Activated CD8-positive, alpha-beta T cell treated with anti-CD3 and anti-CD28 coated beads for 36 hours (primary cell): ENCODE results near the gene VAV2. TPM values are rescaled to one million over a fixed set of nuclear protein-coding genes. Genes with fewer than 3 reads are reported as not detected.

Experiments
- ATAC-seq: fragments of 200-7000 bp; cut with Tn5 transposase; one replicate; pipeline ENCODE4 v1.10.0; 2021; ENCODE audit warnings: mild to moderate bottlenecking, moderate library complexity
- CTCF ChIA-PET: fragments of 350-600 bp; sonication (Branson Sonifier 250); formaldehyde crosslinking; loops from one replicate; lab custom pipeline; 2021; ENCODE audit warnings: antibody characterized with exemption; lab: Charles Lee
- POLR2A ChIA-PET: fragments of 350-600 bp; sonication (Branson Sonifier 250); formaldehyde crosslinking; loops from one replicate; lab custom pipeline; 2021; ENCODE audit warnings: antibody characterized with exemption; lab: Charles Lee
- DNase-seq: peaks from one replicate; pipeline ENCODE4 v3.0.0-alpha.2; 2020
- H3K27ac Mint-ChIP-seq: one replicate; pipeline ENCODE4 v1.8.0; 2021; ENCODE audit warnings: mild to moderate bottlenecking, mixed read lengths
- H3K27me3 Mint-ChIP-seq: one replicate; pipeline ENCODE4 v1.8.0; 2021; ENCODE audit warnings: mixed read lengths
- H3K36me3 Mint-ChIP-seq: one replicate; pipeline ENCODE4 v1.8.0; 2021; ENCODE audit warnings: low read depth, mixed read lengths
- H3K4me1 Mint-ChIP-seq: one replicate; pipeline ENCODE4 v1.8.0; 2021; ENCODE audit warnings: low read depth, mixed read lengths
- H3K4me3 Mint-ChIP-seq: one replicate; pipeline ENCODE4 v1.8.0; 2021; ENCODE audit warnings: mild to moderate bottlenecking, moderate library complexity, mixed read lengths
- H3K9me3 Mint-ChIP-seq: one replicate; pipeline ENCODE4 v1.8.0; 2021; ENCODE audit warnings: mixed read lengths
- CTCF ChIP-seq: fragments of 200-600 bp; IDR thresholded peaks from one replicate; pipeline ENCODE4 v1.8.0; 2022; ENCODE audit warnings: antibody characterized with exemption, mild to moderate bottlenecking
- intact Hi-C: fragments of 100-400 bp; cut with micrococcal nuclease; formaldehyde crosslinking; loops from one replicate; pipeline ENCODE4 v1.10.0; 2022
- total RNA-seq, 2 experiments: library from RNA; stranded (reverse); gene quantifications; one replicate each; pipeline ENCODE4 v1.2.3, GENCODE V29; 2021

Gene VAV2
- total RNA-seq, 2 experiments from 2014 or later = 5.1 to 5.4 TPM

- Mint-ChIP-seq H3K4me1 (no peaks in the 10 kb centered on the region), H3K4me3 (no peak overlapping the region), H3K36me3 (no peaks in the 10 kb centered on the region), H3K27me3 (no peaks in the 10 kb centered on the region), H3K27ac (no peak overlapping the region), H3K9me3 (no peaks in the 10 kb centered on the region)
- TF ChIP-seq CTCF = no peak
- ChIA-PET POLR2A (no interaction called here), CTCF (no interaction called here)
- intact Hi-C loops = no loop called here
- ATAC-seq = no peak
- DNase-seq = no peak
Observed at GRCh38 chr9:133930046-133930681, 62.0 kb downstream of the VAV2 start.

GRCh38 chr9:133929599-133929998, 62.5 kb downstream of the VAV2 start:
- Mint-ChIP-seq H3K27ac (no peak overlapping the region), H3K27me3 (no peaks in the 10 kb centered on the region), H3K4me1 (no peaks in the 10 kb centered on the region), H3K4me3 (no peak overlapping the region), H3K9me3 (no peaks in the 10 kb centered on the region), H3K36me3 (no peaks in the 10 kb centered on the region)
- ATAC-seq = no peak
- ChIA-PET CTCF (no interaction called here), POLR2A (no interaction called here)
- no peak for DNase-seq
- no peak for TF ChIP-seq CTCF
- intact Hi-C loops = no loop called here

GRCh38 chr9:133928248-133928764, 63.8 kb downstream of the VAV2 start:
- ATAC-seq = no peak
- Mint-ChIP-seq H3K27ac (no peak overlapping the region), H3K4me1 (no peaks in the 10 kb centered on the region), H3K36me3 (no peaks in the 10 kb centered on the region), H3K4me3 (no peak overlapping the region), H3K27me3 (no peaks in the 10 kb centered on the region), H3K9me3 (no peaks in the 10 kb centered on the region)
- no peak for TF ChIP-seq CTCF
- DNase-seq = no peak
- ChIA-PET CTCF (no interaction called here), POLR2A (no interaction called here)
- intact Hi-C loops = no loop called here

GRCh38 chr9:133927041-133927440, 65.1 kb downstream of the VAV2 start:
- Mint-ChIP-seq H3K4me3 (no peak overlapping the region), H3K4me1 (no peaks in the 10 kb centered on the region), H3K9me3 (no peaks in the 10 kb centered on the region), H3K36me3 (no peaks in the 10 kb centered on the region), H3K27me3 (no peaks in the 10 kb centered on the region), H3K27ac (no peak overlapping the region)
- ChIA-PET POLR2A (no interaction called here), CTCF (no interaction called here)
- no peak for DNase-seq
- TF ChIP-seq CTCF = no peak
- intact Hi-C loops = no loop called here
- no peak for ATAC-seq

GRCh38 chr9:133926165-133926856, 65.8 kb downstream of the VAV2 start:
- H3K4me1 Mint-ChIP-seq = no peaks in the 10 kb centered on the region

More at GRCh38 chr9:133926165-133926856, 65.8 kb downstream of the VAV2 start:
- no peak for DNase-seq
- no peak for ATAC-seq
- Mint-ChIP-seq H3K27me3 (no peaks in the 10 kb centered on the region), H3K27ac (no peak overlapping the region), H3K9me3 (no peaks in the 10 kb centered on the region), H3K4me3 (no peak overlapping the region), H3K36me3 (no peaks in the 10 kb centered on the region)
- intact Hi-C loops = no loop called here
- ChIA-PET POLR2A (no interaction called here), CTCF (no interaction called here)
- no peak for TF ChIP-seq CTCF
